HL-60/S4 treated with phorbol 12-myristate 13-acetate at 8.2 ng/mL for 4 days and 3 days (cell line): ENCODE data around the gene WWOX.

Source experiments
- in situ Hi-C: fragments of 300-500 bp; cut with MboI; formaldehyde crosslinking; loops from 2 replicates; pipeline ENCODE4 v1.15.0; 2022; ENCODE audit warnings: low sequenced_read_pairs

Gene WWOX

DNA sequence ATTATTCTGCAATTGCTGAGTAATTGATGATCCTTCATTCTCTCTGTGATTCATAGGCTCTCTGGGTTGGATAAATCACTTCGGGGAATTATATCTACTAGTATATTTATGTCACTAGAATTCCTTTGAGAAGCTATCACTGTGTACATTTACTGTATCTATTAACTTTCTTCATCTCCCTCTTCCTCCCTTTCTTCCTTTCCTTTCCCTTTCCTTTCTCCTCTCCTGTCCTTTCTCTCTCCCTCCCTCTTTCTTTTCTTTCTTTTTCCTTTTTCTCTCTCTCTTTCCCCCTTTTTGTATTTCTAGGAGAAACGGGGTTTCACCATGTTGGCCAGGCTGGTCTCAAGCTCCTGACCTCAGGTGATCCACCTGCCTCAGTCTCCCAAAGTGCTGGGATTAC, 711.8 kb downstream of the WWOX start:
- in situ Hi-C loops: no loop called here

DNA sequence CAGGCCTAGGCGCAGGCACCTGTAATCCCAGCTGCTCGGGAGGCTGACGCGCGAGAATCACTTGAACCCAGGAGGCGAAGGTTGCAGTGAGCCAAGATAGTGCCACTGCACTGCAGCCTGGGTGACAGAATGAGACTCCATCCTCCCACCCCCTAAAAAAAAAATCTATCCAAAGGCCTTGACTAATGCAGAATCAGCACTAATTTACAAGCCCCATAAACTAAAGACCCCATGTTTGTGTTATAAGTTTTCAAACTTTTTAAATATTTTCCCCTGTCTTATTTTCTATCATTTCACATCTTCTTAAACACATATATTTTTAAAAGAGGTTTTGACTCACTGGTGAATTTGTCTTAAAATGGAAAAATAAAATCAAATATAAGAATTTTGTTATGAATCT, 713.1 kb downstream of the WWOX start:
- in situ Hi-C loops: no loop called here

DNA sequence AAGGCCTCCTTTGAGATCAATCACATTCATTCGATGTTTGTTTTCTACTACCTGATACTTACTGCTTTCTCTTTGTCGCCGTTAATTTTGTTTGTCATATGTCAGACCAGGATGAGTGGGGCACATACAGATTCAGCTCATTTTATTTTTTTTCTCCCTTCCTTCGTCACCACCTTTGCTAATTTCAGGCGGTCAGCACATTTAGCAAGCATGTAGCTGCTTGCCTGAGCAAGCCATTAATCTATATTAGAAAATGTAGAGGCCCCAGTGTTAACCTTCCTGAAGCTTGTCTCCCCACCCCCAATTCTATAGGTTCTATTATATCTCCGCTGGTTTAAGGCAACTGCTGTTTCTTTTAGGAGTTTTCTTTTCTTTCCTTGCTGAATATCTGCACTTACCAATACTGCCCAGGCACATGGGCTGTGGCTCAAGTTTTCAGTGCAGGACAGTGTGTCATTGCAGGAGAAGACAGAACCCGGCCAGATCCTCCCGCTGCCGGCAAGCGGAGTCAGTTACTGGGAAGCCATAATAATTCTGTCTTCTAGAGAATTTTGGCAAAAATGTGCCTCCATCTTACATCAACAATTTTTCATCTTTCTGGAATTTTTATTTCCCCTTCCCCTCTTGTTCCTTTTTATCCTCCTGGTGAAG, 714.3 kb downstream of the WWOX start:
- in situ Hi-C loops: no loop called here

DNA sequence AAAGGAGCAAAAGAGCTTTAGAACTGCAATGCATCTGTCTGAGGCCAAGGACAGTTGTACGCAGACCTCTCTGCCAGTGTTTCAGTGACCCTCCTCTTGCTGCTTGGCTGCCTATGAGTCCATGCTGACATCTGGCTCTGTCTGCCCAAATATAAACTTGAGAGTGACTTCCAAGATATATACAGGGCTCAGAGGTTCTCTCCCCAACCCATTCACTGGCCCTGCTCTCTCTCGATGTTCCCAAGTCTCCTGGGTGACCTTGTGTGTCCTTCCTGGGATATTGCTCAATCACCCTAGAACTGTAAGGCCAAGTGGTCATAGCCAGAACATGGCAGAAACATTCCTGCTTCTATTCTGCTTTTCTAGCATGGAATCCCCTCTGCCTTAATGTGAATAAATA, 716.3 kb downstream of the WWOX start:
- in situ Hi-C loops: no loop called here

DNA sequence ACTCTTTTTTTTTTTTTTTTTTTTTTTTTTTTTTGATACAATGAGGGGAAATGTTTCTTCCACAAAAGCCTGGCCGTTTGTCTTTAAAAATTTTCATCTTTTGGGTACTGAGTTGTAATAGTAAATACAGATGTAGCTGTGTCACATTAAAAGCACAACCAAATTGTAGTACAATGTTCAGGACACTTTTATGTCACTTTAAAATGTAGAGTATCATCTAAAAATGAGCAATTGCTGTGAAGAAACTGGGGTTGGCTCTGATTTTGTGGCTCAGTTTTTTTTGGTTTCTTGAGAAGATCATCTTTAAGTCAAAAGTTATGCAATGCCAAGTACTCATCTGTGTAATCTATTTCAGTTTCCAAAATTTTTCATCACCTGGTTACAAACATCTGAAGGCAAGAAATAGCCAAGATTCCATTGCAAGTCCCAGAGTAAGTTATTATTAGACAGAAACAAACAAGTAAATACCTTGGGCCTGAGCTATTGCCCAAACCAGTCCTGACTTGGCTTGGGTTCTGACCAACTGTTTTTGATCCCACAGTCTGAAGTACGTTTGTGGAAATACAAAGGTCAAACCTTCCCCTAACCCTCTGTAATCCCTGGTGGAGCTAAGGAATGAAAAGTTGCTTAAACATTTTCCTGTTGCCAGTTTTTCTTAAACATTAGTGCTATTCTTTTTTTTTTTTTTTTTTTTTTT, 717.2 kb downstream of the WWOX start:
- in situ Hi-C loops: no loop called here

DNA sequence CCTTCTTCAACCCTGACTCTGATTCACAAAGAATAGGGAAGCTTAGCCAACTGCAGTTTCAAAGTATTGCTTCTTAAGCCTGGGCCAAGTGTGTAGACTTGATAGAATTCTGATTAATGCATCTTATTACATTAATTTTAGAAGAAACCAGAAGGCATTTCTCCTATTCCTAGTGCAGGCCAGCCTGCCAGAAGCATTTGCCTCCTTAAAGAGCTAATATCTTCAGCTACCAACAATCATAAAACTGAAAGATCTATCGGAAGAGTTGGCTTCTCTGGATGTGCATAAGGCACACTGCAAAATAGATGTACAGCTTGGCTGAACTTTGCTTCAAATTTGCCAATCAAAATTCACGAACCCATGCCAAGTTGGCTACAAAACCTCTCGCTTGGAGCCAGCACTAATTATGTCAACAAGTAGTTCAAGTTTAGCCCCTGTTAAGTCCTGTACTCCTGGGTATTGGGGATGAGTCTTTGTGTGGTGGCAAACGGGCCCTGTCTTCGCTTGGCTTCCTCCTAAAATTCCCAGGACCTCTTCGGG, 717.8 kb downstream of the WWOX start:
- in situ Hi-C loops: no loop called here

DNA sequence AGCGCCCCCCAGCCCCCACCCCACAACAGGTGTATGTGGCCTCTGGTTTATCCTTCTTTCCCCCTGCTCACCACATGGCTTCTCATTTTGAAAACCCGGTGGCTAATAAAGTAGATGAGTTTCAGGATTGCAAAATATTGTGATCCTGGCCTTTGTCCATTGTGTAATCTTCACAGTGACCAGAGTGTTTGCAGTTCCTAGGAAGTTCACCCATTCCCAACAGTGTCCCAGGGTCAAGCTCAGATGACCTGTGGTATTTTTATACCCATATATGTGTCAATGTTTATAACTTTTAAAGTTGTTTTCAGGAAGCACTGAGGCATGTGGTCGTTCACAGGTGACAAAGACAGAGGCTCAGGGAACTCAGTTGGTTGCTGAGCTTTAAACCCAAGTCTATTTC, 721.9 kb downstream of the WWOX start:
- in situ Hi-C loops: no loop called here

DNA sequence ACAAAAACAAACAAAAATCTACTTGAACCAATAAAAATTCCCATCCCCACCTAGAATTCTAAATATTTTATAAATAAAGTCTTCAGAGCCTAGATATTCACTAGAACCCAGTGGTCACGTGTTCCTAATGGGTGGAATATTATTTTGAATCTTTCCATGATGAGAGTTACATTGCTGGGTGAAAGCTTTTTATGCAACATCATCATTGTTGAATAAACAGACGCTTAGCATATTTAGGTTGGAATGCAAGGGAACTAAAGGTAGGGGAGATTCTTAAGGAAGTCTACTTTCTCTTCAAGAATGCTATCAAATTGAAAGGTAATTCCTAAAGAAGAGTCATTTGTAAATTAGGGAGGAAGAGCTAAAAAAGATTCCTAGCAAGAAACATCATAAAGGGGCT, 723.1 kb downstream of the WWOX start:
- in situ Hi-C loops: no loop called here

DNA sequence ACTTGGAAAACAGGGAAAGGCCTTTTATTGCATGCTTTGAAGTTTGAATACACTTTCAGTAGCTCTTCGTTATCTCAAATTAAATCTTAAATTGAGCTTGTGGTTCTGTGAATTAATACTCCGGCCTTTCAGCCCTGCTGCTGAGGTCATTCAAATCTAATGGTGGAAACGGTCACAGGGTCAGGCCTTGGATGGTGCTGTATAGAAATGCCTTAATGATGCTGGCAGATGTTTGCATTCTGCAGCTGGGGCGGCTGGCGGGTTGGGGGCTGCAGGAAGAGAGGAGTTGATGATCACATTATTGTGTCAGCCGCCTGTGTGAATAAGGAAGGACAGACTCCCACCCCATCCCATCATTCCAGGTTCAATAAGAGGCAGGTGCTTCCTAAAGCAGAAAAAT, 723.6 kb downstream of the WWOX start:
- in situ Hi-C loops: no loop called here

DNA sequence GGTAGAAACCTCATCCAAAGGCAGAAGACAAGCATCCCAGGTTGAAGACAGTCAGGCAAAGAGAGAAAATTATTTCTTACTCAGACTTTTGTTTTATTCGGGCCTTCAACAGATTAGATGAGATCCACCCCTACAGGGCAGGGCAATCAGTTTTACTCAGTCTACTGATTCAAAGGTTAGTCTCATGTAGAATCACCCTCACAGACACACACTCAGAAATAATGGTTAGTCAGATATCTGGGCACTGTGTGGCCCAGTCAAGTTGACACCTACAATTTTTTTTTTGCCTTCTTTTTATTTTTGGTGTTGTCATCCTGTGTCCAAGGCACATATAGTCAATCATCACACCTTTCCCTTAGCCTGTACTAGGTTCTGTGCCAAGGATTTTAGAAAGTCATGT, 729.8 kb downstream of the WWOX start:
- in situ Hi-C loops: no loop called here

DNA sequence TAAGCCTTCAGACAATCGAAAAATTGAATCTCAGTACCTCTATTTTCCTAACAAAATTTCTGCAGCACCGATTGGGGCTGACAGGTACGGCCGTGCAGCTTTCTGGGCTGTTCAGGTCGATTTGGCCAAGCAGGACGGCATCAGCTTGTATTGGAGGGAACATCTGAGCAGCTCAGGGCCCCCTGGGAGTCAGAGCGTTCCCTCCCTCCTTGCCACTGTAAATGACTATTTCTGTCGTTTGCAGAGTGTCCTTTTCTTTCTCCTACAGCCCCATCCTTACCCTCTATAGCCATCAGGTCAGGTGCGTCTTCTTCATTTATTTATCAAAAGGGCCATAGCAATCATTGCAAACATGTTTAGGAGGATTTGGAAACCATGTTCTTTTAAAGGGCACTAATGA, 731.1 kb downstream of the WWOX start:
- in situ Hi-C loops: no loop called here

DNA sequence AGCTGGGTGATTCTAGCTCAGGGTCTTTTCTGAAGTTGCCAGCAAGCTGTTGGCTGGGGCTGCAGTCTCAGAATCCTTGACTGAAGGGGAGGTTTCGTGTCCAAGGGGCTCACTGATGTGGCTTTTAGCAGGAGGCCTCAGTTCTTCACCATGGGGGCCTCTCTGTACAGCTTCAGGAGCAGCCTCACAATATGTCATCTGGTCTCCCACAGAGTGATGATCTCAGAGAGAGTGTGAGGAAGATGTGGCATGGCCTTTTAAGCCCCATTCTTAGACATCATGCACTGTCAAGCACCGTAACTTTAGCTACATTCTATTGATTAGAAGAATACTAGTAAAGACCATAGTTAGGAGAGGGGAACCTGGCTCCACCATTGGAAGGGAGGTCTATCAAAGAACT, 732.6 kb downstream of the WWOX start:
- in situ Hi-C loops: no loop called here

DNA sequence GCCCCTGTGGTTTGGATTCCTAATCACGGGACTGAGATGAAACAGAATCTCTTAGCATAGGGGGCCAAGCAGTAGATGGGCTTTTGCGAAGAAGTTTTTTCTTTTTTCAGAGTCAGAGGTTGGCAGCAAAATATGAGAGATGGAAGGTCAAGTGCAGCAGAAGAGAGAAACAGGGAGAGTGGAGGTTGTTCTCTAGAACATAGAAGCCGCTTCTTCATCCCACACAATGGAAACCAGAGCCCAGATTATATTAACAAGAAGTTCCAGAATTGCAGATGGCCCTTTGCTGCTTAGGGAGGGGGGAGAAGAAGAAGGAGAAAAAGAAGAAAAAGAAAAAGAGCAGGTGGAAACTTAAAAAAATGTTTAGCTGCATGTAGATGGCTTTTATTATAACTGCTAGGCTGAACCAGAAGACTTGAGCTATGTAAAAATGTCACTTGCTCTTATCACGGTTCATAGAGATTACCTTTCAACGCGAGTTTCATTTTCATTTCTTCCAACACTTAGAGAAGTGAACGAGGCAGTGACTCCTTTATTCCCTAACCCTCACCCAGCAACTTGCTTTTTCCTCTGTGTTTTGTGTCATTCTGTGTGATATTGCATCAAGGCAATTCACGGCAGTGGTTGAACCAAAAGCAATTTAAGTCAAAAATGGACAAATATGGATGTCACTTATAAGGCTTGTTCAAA, 737.5 kb downstream of the WWOX start:
- in situ Hi-C loops: no loop called here

DNA sequence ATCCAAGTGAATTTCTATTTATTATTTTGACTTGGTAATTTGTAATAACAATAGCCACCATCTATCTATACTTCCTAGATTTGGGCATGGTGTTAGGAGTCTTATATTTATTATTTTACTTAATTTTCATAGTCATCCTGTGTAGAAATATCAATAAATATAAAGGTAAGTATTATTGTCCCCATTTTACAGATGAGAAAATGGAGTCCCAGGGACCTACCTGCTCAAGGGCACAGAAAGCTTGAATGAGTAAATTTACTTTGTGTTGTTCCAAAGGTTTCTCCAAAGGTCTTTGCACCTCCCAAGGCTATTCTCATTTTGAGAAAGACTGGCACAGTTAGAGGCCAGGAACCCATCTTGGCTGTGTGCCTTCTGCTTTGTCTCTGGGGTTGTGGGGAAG, 738.3 kb downstream of the WWOX start:
- in situ Hi-C loops: no loop called here

DNA sequence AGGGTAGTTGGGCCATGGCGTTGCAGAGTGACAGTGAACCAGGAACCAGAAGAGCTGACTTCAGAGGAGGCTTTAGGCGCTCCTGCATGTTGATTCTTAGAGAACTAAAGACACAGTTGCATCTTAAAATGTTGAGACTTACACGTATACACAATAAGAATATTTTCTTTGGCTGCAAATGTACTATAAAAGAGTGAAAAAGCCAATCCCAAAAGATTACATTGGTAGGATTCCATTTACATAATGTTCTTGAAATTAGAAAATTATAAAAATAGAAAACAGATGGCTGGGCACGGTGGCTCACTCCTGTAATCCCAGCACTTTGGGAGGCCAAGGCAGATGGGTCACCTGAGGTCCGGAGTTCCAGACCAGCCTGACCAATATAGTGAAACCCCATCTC, 738.8 kb downstream of the WWOX start:
- in situ Hi-C loops: no loop called here

DNA sequence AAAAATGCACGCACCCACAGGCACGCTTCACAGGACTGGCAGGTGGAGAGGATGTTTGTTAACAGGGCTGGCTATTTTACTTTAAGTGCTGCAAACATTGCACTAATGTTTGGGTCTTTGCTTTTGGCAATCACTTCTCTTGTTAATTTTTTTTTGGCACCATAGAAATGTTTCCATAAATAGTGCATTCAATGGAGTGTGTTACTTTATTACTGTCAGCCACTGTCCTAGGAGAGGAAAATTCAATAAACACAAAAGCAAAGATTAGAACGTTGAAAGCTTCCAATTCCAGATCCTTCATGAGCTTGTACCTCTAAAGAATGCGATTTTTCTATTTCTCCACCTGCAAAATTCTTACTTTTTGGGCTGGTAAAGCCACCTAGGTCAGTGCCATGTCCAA, 743.5 kb downstream of the WWOX start:
- in situ Hi-C loops: no loop called here

DNA sequence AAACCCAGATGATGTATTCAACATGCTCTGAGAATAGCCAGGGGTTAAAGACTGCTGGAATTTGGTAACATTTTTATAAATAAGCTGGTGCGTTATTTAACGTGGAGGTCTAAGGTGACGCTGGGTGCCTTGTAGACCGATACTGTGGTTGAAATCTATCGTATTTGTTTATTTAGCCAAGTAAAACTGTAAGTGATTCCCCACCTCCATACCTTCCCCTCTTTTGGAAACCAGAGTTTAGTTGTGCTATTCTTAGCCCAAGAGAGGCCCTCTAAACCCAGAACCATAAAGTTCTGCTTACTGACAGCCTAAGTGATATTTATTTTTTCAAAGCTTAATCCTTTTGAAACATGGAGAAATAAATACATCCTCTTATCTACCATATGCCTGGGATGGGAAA, 744.5 kb downstream of the WWOX start:
- in situ Hi-C loops: no loop called here

DNA sequence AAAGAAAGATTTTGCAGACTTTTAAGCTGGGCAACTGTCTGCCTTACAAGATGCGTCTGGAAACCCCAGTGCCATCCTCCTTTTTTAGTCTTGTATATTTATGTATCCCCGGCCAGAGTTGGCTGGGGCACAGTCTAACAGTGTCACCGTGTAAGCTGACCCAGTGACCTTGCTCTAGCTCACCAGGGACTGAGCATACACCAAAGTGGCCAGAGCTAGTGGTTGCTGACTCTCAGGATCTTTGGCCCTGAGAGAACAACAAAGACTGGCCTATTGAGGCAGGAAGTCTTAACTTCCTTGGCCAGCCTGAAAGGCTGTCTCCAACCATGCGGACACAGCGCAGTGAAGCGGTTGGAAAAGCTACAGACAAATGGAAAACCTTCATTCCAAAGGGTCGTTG, 745.2 kb downstream of the WWOX start:
- in situ Hi-C loops: no loop called here

DNA sequence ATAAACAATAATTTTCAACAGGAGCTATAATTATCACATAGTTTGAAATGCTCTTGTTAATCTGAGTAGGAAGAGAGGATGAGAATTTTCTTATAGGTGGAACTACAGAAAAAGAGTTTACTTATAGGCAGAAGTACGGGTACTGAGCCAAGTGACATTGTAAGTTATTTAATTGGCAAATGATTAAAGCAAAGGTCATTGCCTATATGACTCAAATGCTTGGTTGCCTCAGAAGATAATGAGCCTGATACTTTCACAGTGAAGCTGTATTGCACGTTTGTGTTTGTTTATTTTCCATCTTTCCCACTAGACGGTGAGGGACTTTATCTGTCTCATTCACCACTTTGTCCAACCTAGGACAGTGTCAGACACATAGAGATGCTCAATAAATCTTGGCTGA, 751.8 kb downstream of the WWOX start:
- in situ Hi-C loops: no loop called here

DNA sequence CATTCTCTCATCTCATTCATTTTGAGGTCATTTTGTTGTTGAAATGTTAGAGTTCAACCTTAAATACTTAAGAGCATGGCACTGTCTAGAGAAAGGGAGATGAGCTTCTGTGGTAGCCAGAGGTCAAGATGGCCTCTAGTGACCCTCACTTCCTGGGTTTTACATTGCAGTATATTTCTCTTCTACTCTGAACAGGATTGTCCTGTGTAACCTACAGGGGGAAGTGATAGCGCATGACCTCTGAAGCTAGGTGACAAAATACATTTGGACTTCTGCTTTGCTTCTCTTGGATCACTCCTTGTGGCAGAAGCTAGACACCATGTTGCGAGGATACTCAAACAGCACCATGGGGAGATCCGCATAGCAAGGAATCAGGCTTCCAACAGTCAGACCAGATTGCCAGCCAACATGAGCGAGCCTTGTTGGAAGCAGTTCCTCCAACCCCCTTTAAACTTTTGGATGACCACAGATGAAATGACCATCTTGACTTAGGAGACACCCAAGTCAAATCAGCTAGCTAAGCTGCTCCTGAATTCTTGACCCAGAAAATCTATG, 752.7 kb downstream of the WWOX start:
- in situ Hi-C loops: no loop called here

DNA sequence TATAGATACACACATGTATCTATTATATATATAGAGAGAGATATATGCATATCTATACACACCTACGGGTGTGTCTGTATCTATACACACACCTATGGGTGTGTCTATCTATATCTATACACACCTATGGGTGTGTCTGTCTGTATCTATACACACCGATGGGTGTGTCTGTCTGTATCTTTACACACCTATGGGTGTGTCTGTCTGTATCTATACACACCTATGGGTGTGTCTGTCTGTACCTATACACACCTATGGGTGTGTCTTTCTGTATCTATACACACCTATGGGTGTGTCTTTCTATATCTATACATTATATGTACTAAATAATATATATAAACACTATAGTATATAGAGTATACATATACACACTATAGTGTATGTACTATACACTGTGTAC, 762.6 kb downstream of the WWOX start:
- in situ Hi-C loops: no loop called here

DNA sequence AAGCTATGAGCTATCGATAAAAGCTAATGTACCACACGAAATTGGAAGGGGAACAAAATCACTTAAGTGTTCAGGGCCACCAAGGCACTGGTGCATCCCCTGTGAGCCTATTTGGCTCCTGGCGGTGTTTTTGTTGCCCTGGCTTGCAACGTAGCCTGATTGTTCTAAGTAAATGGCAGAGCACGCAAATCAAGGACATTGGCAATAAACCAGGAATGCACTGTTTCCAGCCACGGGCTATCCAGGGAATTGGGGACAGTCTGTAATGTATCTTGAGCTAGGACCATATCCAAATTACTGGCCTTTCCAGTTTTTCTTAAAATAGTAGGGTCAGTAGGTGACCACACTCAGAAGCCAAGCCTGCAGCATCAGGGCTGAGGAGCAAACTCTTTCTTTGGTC, 767.1 kb downstream of the WWOX start:
- in situ Hi-C loops: no loop called here
